GM21381 (cell line): Measurements from ENCODE around the gene TMEM35B.
"Not testable (repeated sequence)": the region's sequence is repeated elsewhere in the genome, so short reads cannot be mapped to it uniquely, and the experiment has no call there.

ENCODE experiments used
- ATAC-seq: cut with Tn5 transposase; IDR thresholded peaks from one replicate; pipeline ENCODE4 v1.9.1; 2021; ENCODE audit warnings: mild to moderate bottlenecking, moderate library complexity; ENCODE audit not compliant: unreplicated experiment

TMEM35B gene

DNA sequence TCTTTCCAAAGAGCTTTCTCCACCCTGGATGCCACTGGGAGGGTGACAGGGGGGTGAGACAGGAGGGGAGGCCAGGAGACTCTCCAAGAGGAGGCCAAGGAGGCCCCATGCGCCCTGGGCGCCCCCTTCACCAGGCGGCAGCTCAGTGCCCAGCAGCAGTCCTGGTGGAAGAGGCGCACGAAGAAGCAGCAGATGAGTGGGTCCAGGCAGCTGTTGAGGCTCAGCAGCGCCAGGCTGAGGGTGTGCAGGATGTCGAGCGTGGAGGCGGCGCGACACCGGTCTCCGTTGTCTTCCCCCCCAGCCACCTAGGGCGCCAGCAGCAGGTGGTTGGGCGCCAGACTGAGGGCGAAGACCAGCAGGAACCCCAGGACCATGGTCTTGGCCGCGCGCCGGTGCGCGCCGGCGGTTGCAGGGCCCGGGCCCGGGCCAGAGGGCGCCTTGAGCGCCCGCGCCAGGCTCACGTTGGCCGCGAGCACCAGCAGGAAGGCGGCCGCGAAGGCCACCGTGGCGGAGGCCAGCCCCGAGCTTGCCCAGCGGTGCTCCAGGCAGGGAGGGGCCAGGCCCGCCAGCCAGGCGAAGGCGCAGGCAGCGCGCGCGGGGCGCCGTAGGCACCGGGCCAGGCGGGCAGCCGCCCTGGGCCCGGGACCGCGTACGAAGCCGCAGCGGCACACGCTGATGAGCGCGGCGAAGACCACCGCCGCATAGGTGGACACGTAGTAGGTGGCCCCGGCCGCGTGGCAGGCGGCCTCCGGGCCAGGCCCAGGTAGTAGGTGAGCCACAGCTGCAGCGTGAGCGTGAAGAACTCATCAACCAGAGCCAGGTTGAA, 8.6 kb downstream of the TMEM35B start:
- no peak for ATAC-seq

- no peak for ATAC-seq
These were observed 9.4 kb downstream of the TMEM35B start for GRCh38 chr1:34975771-34976170.

- no peak for ATAC-seq
These were observed 9.8 kb downstream of the TMEM35B start for GRCh38 chr1:34975338-34975737.

DNA sequence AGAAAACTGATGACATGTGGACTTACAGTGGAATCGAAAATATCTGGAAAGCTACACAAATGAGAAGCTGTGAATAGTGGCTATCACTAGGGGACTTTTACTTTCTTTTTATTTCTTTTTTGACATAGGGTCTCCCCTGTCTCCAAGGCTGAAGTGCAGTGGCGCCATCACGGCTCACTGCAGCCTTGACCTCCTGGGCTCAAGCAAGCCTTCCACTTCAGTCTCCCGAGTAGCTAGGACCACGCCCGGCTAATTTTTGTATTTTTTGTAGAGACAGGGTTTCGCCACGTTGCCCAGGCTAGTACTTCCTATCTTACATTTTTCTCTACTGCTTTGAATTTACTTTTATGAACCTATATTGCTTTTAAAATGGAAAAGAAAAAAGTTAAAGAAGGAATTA, 10.5 kb downstream of the TMEM35B start:
- no peak for ATAC-seq

GRCh38 chr1:34973326-34973725, 11.8 kb downstream of the TMEM35B start:
- ATAC-seq = no peak

DNA sequence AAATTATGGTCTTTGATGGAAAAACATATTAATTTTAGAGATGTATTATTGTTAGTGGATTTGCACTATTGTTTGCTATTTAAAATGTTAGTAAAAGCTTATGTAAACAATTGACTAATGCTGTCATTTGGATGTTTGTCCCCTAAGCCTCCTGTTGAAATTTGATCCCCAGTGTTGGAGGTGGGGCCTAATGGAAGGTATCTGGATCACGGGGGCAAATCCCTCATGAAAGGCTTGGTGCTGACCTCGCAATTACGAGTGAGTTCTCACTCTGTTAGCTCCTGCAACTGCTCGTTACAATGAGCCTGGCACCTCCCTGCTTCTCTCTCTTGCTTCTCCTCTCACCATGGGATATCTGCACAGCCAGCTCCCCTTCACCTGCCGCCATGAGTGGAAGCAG, 14.3 kb downstream of the TMEM35B start:
- ATAC-seq = no peak

- ATAC-seq = no peak
These were observed 14.9 kb downstream of the TMEM35B start for GRCh38 chr1:34970220-34970735.

DNA sequence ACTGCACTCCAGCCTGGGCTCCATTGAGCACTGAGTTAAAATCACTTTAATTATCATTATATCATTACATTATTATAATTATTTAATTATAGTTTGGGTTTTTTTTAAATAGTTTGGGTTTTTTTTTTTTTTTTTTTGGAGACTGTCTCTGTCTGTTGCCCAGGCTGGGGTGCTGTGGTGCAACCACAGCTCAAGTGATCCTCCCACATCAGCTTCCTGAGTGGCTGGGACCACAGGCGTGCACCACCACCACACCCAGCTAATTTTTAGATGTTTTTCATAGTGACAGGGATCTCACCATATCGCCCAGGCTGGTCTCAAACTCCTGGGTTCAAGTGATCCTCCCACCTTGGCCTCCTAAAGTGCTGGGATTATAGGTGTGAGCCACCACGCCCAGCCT, 16.9 kb downstream of the TMEM35B start:
- not testable (repeated sequence) for ATAC-seq

DNA sequence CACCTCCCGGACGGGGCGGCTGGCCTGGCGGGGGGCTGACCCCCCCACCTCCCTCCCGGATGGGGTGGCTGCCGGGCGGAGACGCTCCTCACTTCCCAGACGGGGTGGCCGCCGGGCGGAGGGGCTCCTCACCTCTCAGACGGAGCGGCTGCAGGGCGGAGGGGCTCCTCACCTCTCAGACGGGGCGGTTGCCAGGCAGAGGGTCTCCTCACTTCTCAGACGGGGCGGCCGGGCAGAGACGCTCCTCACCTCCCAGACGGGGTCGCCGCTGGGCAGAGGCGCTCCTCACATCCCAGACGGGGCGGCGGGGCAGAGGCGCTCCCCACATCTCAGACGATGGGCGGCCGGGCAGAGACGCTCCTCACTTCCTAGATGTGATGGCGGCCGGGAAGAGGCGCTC, 17.5 kb downstream of the TMEM35B start:
- ATAC-seq = not testable (repeated sequence)

GRCh38 chr1:34965597-34965996, 19.6 kb downstream of the TMEM35B start:
- no peak for ATAC-seq

DNA sequence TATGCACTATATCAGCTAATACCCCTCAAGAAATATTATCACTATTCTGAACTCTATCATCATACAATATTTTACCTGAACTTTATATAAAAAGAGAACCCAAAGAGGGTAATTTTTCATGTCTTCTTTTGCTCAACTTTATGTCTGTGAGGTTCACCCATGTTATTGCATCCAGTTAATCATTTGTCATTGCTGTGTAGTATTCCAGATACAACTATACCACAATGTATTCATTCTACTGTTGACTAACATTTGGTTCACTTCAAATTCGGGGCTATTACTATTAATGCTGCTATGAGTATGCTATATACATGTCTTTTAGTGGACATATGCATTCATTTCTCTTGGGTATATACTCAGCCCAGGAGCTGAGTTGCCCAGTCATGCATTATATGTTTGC, 34.7 kb downstream of the TMEM35B start:
- ATAC-seq = no peak

DNA sequence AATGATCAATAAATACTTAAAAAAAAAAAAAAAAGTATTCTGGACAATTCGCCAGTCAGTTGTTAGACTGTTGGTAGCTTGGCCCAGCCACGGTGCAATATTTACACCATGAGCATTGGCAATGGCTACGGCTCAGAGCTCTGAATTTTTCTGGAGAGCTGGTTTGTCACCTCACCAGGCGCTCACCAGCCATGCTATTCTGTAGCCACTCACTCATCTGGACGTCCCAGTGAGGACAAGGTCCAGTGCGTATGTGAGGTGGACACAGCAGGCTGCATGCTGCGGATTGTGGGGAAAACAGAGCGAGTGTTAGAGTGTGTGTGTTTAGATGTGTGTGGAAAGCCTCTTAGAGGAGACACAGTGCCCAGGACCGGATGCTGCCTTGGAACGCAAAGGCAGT, 36.4 kb downstream of the TMEM35B start:
- not testable (repeated sequence) for ATAC-seq

- not testable (repeated sequence) for ATAC-seq
These were observed 37.4 kb downstream of the TMEM35B start for GRCh38 chr1:34947641-34948314.

DNA sequence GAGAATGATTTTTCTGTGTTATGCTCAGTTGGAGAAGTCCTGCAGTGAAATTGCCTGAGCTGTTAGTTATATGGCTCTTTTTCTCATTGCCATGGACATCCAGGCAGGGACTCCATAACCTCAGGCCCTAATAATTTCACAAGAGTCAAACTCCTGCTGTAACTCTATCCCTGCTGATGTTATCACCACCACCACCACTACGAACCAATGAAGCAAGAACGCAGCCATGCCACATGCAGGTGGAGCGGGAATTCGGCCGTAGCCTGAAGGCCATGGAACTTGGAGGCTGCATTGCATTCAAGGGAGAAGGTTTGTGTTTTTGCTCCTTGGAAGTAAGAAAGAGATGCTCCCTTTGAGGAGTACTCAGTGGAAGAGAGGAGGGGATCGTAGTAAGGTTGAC, 38.9 kb downstream of the TMEM35B start:
- no peak for ATAC-seq

DNA sequence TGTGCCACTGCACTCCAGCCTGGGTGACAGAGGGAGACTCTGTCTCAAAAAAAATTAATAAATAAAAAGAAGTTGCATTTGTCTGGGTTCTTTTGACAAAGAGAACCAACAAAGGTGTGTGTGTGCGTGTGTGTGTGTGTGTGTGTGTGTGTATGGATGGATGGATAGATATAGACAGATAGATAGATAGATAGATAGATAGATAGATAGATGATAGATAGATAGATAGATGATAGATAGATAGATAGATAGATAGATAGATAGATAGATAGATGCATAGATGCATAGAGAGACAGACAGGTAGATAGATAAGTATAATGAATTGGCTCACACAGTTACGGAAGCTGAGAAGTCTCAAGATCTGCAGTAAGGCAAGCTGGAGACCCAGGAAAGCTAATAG, 43.3 kb downstream of the TMEM35B start:
- ATAC-seq = not testable (repeated sequence)
